GM18873 (cell line): ENCODE data around the gene TNRC6B.
"Not testable (repeated sequence)": the region's sequence is repeated elsewhere in the genome, so short reads cannot be mapped to it uniquely, and the experiment has no call there.

Source experiments
- ATAC-seq: cut with Tn5 transposase; IDR thresholded peaks from one replicate; pipeline ENCODE4 v1.9.1; 2021; ENCODE audit warnings: mild to moderate bottlenecking, moderate library complexity, moderate number of reproducible peaks; ENCODE audit not compliant: unreplicated experiment, low FRiP score

TNRC6B gene

GRCh38 chr22:40180403-40180802, 2.7 kb downstream of the TNRC6B start:
- no peak for ATAC-seq

GRCh38 chr22:40181323-40181722, 3.6 kb downstream of the TNRC6B start:
- ATAC-seq, result no peak

GRCh38 chr22:40182231-40182835, 4.6 kb downstream of the TNRC6B start:
- no peak for ATAC-seq

- ATAC-seq, result no peak
Observed at GRCh38 chr22:40183029-40183581, 5.4 kb downstream of the TNRC6B start.

GRCh38 chr22:40183603-40184002, 5.9 kb downstream of the TNRC6B start:
- not testable (repeated sequence) for ATAC-seq

- ATAC-seq, result no peak
Observed at GRCh38 chr22:40187389-40187788, 9.7 kb downstream of the TNRC6B start.

GRCh38 chr22:40189997-40190396, 12.3 kb downstream of the TNRC6B start:
- ATAC-seq, result no peak

GRCh38 chr22:40190501-40190900, 12.8 kb downstream of the TNRC6B start:
- no peak for ATAC-seq

- no peak for ATAC-seq
Observed at GRCh38 chr22:40193429-40194421, 16.0 kb downstream of the TNRC6B start.

GRCh38 chr22:40194656-40195055, 16.9 kb downstream of the TNRC6B start:
- ATAC-seq, result no peak

- no peak for ATAC-seq
Observed at GRCh38 chr22:40196628-40197360, 19.1 kb downstream of the TNRC6B start.

GRCh38 chr22:40197421-40197820, 19.7 kb downstream of the TNRC6B start:
- ATAC-seq, result not testable (repeated sequence)

- no peak for ATAC-seq
Observed at GRCh38 chr22:40198733-40199132, 21.0 kb downstream of the TNRC6B start.

GRCh38 chr22:40199223-40199622, 21.5 kb downstream of the TNRC6B start:
- no peak for ATAC-seq

GRCh38 chr22:40199852-40200251, 22.1 kb downstream of the TNRC6B start:
- ATAC-seq, result no peak

- ATAC-seq, result no peak
Observed at GRCh38 chr22:40200795-40201530, 23.2 kb downstream of the TNRC6B start.

GRCh38 chr22:40202225-40202944, 24.7 kb downstream of the TNRC6B start:
- no peak for ATAC-seq

- ATAC-seq, result no peak
Observed at GRCh38 chr22:40203572-40203971, 25.8 kb downstream of the TNRC6B start.

- ATAC-seq, result no peak
Observed at GRCh38 chr22:40204321-40205116, 26.8 kb downstream of the TNRC6B start.
